GM23338 (cell line): ENCODE data around the gene SEMA5A.

Experiments used
- EZH2 ChIP-seq: fragments of 200-600 bp; sonication (generic); IDR thresholded peaks from one replicate; pipeline ENCODE4 v1.8.0; 2017; ENCODE audit warnings: antibody characterized with exemption, mild to moderate bottlenecking, low read depth; ENCODE audit not compliant: unreplicated experiment
- POLR2AphosphoS5 ChIP-seq: IDR thresholded peaks from 2 replicates; pipeline ENCODE4 v1.6.1; 2016; ENCODE audit warnings: antibody characterized with exemption, low read depth
- TF ChIP-seq, protein P1 (sequence below): IDR thresholded peaks from one replicate; pipeline ENCODE4 v1.6.1; 2018; ENCODE audit warnings: antibody characterized with exemption; ENCODE audit not compliant: unreplicated experiment

DNA sequence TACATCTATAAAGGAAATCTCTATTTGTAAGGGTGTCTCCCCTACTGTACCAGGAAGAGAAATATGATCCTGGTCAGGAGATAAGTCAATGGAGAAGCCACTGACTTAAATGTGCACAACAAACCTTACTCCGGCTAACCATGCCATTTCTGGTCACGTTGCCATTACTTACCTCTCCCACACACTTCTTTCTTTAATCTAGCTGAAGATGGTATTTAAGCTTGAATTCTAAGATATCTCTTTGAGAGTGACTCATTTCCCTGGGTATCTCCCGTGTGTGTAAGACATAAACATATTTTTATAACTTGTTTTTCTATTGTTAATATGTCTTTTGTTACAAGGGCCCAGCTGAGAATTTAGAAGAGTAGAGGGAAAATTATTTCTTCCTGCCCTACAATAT is 296.6 kb downstream of the SEMA5A start:
- TF ChIP-seq EZH2 (no peak), POLR2AphosphoS5 (no peak)
- TF ChIP-seq, protein P1, sequence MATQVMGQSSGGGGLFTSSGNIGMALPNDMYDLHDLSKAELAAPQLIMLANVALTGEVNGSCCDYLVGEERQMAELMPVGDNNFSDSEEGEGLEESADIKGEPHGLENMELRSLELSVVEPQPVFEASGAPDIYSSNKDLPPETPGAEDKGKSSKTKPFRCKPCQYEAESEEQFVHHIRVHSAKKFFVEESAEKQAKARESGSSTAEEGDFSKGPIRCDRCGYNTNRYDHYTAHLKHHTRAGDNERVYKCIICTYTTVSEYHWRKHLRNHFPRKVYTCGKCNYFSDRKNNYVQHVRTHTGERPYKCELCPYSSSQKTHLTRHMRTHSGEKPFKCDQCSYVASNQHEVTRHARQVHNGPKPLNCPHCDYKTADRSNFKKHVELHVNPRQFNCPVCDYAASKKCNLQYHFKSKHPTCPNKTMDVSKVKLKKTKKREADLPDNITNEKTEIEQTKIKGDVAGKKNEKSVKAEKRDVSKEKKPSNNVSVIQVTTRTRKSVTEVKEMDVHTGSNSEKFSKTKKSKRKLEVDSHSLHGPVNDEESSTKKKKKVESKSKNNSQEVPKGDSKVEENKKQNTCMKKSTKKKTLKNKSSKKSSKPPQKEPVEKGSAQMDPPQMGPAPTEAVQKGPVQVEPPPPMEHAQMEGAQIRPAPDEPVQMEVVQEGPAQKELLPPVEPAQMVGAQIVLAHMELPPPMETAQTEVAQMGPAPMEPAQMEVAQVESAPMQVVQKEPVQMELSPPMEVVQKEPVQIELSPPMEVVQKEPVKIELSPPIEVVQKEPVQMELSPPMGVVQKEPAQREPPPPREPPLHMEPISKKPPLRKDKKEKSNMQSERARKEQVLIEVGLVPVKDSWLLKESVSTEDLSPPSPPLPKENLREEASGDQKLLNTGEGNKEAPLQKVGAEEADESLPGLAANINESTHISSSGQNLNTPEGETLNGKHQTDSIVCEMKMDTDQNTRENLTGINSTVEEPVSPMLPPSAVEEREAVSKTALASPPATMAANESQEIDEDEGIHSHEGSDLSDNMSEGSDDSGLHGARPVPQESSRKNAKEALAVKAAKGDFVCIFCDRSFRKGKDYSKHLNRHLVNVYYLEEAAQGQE: no peak
